HEK293 (cell line): Measurements from ENCODE around the gene PPP4R4.

Source experiments
- CTCF ChIA-PET: fragments of 350-600 bp; formaldehyde crosslinking; extraction: SDS; loops from one replicate; lab custom pipeline; 2021; ENCODE audit warnings: antibody characterized with exemption; lab: Yijun Ruan, JAX
- POLR2A ChIA-PET: fragments of 300-600 bp; formaldehyde crosslinking; extraction: SDS; loops from one replicate; lab custom pipeline; 2020; ENCODE audit warnings: antibody characterized with exemption, inconsistent platforms; lab: Yijun Ruan, JAX
- H3K27ac ChIP-seq: fragments of 200-500 bp; sonication (Bioruptor generic); 2 replicates; pipeline ENCODE4 v1.5.1; 2014; ENCODE audit warnings: low read depth, low read length, control low read depth, inconsistent platforms; ENCODE audit errors: extremely low read depth
- H3K36me3 ChIP-seq, 2 experiments: fragments of 200-500 bp in 1 of 2; sonication (Bioruptor generic) in 1 of 2; 1 replicate in 1 of 2; 2 replicates in 1 of 2; pipeline ENCODE4 v1.5.1; 2014 to 2017; ENCODE audit warnings: inconsistent platforms in 2 of 2, low read length in 2 of 2; ENCODE audit not compliant: control insufficient read depth in 2 of 2, insufficient read depth in 1 of 2
- H3K4me1 ChIP-seq: fragments of 200-500 bp; sonication (Bioruptor generic); 2 replicates; pipeline ENCODE4 v1.5.1; 2014; ENCODE audit warnings: mild to moderate bottlenecking, low read length, inconsistent platforms; ENCODE audit not compliant: control insufficient read depth, insufficient read depth
- H3K4me3 ChIP-seq: 2 replicates; pipeline ENCODE4 v1.5.1; 2011; ENCODE audit warnings: low read depth, mild to moderate bottlenecking, control low read depth, low read length, moderate library complexity
- H3K9me3 ChIP-seq: fragments of 200-500 bp; sonication (Bioruptor generic); 2 replicates; pipeline ENCODE4 v1.5.1; 2014; ENCODE audit warnings: low read depth, low read length, inconsistent platforms; ENCODE audit not compliant: control insufficient read depth, insufficient read depth
- HIC1 ChIP-seq: fragments of 450-650 bp; formaldehyde crosslinking; IDR thresholded peaks from 2 replicates; pipeline ENCODE4 v1.5.1; 2016; ENCODE audit warnings: missing biosample characterization, missing genetic modification characterization
- TRIM28 ChIP-seq: IDR thresholded peaks from 2 replicates; pipeline ENCODE4 v1.6.1; 2011; ENCODE audit warnings: low read length, control low read depth, borderline replicate concordance
- TSHZ1 ChIP-seq: fragments of 450-650 bp; formaldehyde crosslinking; IDR thresholded peaks from 2 replicates; pipeline ENCODE4 v1.5.1; 2016; ENCODE audit warnings: missing biosample characterization, missing genetic modification characterization, borderline replicate concordance
- ZNF10 ChIP-seq: fragments of 450-650 bp; formaldehyde crosslinking; IDR thresholded peaks from 2 replicates; pipeline ENCODE4 v1.5.1; 2017; ENCODE audit warnings: missing biosample characterization, missing genetic modification characterization
- ZNF138 ChIP-seq: fragments of 450-650 bp; formaldehyde crosslinking; IDR thresholded peaks from 2 replicates; pipeline ENCODE4 v1.5.1; 2016; ENCODE audit warnings: missing biosample characterization, missing genetic modification characterization, borderline replicate concordance
- ZNF155 ChIP-seq: fragments of 450-650 bp; formaldehyde crosslinking; IDR thresholded peaks from 2 replicates; pipeline ENCODE4 v1.5.1; 2016; ENCODE audit warnings: missing biosample characterization, missing genetic modification characterization
- ZNF184 ChIP-seq: fragments of 450-650 bp; IDR thresholded peaks from 2 replicates; pipeline ENCODE4 v1.5.1; 2018; ENCODE audit warnings: missing biosample characterization, mild to moderate bottlenecking, missing genetic modification characterization
- ZNF223 ChIP-seq: fragments of 450-650 bp; formaldehyde crosslinking; IDR thresholded peaks from 2 replicates; pipeline ENCODE4 v1.5.1; 2016; ENCODE audit warnings: missing biosample characterization, missing genetic modification characterization
- ZNF341 ChIP-seq: fragments of 450-650 bp; formaldehyde crosslinking; IDR thresholded peaks from 2 replicates; pipeline ENCODE4; 2016; ENCODE audit warnings: low read depth, missing biosample characterization, missing genetic modification characterization
- ZNF362 ChIP-seq: fragments of 450-650 bp; formaldehyde crosslinking; IDR thresholded peaks from 2 replicates; pipeline ENCODE4 v1.5.1; 2016; ENCODE audit warnings: missing biosample characterization, missing genetic modification characterization
- ZNF426 ChIP-seq: fragments of 450-650 bp; formaldehyde crosslinking; IDR thresholded peaks from 2 replicates; pipeline ENCODE4 v1.5.1; 2017; ENCODE audit warnings: missing biosample characterization, missing genetic modification characterization, mild to moderate bottlenecking, inconsistent platforms, moderate library complexity
- ZNF530 ChIP-seq: fragments of 450-650 bp; formaldehyde crosslinking; IDR thresholded peaks from 2 replicates; pipeline ENCODE4 v1.5.1; 2016; ENCODE audit warnings: low read depth, missing biosample characterization, missing genetic modification characterization
- ZNF623 ChIP-seq: fragments of 450-650 bp; formaldehyde crosslinking; IDR thresholded peaks from 2 replicates; pipeline ENCODE4 v1.5.1; 2016; ENCODE audit warnings: missing biosample characterization, missing genetic modification characterization
- ZNF629 ChIP-seq: fragments of 450-650 bp; formaldehyde crosslinking; IDR thresholded peaks from 2 replicates; pipeline ENCODE4 v1.5.1; 2017; ENCODE audit warnings: missing biosample characterization, missing genetic modification characterization
- ZNF654 ChIP-seq: fragments of 450-650 bp; formaldehyde crosslinking; IDR thresholded peaks from 2 replicates; pipeline ENCODE4 v1.5.1; 2016; ENCODE audit warnings: low read depth, missing biosample characterization, missing genetic modification characterization
- ZNF660 ChIP-seq: fragments of 450-650 bp; IDR thresholded peaks from 2 replicates; pipeline ENCODE4 v1.5.1; 2018; ENCODE audit warnings: missing biosample characterization, mild to moderate bottlenecking, missing genetic modification characterization
- ZNF747 ChIP-seq: fragments of 450-650 bp; formaldehyde crosslinking; IDR thresholded peaks from 2 replicates; pipeline ENCODE4 v1.5.1; 2016; ENCODE audit warnings: missing biosample characterization, missing genetic modification characterization
- ZSCAN16 ChIP-seq: fragments of 450-650 bp; formaldehyde crosslinking; IDR thresholded peaks from 2 replicates; pipeline ENCODE4 v1.5.1; 2016; ENCODE audit warnings: missing biosample characterization, missing genetic modification characterization
- TF ChIP-seq, protein P1 (sequence below): fragments of 450-650 bp; formaldehyde crosslinking; conservative IDR thresholded peaks from 2 replicates; pipeline ENCODE4 v1.5.1; 2016; ENCODE audit warnings: low read depth, missing biosample characterization, missing genetic modification characterization
- TF ChIP-seq, protein P2 (sequence below): fragments of 450-650 bp; formaldehyde crosslinking; IDR thresholded peaks from 2 replicates; pipeline ENCODE4 v1.5.1; 2016; ENCODE audit warnings: missing biosample characterization, missing genetic modification characterization

The PPP4R4 gene

GRCh38 chr14:94132285-94132887 is 41.7 kb upstream of the PPP4R4 start:
- ChIA-PET CTCF (interaction anchor here (0.6 to 2.6 kb wide), 36 partner anchors 8 to 541 kb away, joined by 3 to 16 read pairs (median 4); partner anchors contain the start of genes DDX24, IFI27, IFI27L1 and PPP4R4), POLR2A (interaction anchor here (0.6 kb wide), 1 partner anchor 98 kb away, joined by 5 read pairs; no protein-coding TSS in a partner anchor)
- H3K27ac ChIP-seq: no peak overlapping the region
- H3K4me1 ChIP-seq: peaks cover 3% of the 10 kb centered on the region; the same call in 1 of the 2 replicates
- H3K9me3 ChIP-seq: no peaks in the 10 kb centered on the region
- no peaks in the 10 kb centered on the region for H3K36me3 ChIP-seq
- no peak overlapping the region for H3K4me3 ChIP-seq
- TF ChIP-seq ZNF660 (tag by site-specific recombination) (peak; percentile 19; the same call in 1 of the 2 replicates), TRIM28 (no peak), ZNF530 (tag by site-specific recombination) (no peak), ZNF223 (tag by site-specific recombination) (no peak), ZNF184 (no peak), ZNF654 (tag by site-specific recombination) (peak; percentile 72), ZSCAN16 (tag by site-specific recombination) (no peak)
- TF ChIP-seq, protein P1, sequence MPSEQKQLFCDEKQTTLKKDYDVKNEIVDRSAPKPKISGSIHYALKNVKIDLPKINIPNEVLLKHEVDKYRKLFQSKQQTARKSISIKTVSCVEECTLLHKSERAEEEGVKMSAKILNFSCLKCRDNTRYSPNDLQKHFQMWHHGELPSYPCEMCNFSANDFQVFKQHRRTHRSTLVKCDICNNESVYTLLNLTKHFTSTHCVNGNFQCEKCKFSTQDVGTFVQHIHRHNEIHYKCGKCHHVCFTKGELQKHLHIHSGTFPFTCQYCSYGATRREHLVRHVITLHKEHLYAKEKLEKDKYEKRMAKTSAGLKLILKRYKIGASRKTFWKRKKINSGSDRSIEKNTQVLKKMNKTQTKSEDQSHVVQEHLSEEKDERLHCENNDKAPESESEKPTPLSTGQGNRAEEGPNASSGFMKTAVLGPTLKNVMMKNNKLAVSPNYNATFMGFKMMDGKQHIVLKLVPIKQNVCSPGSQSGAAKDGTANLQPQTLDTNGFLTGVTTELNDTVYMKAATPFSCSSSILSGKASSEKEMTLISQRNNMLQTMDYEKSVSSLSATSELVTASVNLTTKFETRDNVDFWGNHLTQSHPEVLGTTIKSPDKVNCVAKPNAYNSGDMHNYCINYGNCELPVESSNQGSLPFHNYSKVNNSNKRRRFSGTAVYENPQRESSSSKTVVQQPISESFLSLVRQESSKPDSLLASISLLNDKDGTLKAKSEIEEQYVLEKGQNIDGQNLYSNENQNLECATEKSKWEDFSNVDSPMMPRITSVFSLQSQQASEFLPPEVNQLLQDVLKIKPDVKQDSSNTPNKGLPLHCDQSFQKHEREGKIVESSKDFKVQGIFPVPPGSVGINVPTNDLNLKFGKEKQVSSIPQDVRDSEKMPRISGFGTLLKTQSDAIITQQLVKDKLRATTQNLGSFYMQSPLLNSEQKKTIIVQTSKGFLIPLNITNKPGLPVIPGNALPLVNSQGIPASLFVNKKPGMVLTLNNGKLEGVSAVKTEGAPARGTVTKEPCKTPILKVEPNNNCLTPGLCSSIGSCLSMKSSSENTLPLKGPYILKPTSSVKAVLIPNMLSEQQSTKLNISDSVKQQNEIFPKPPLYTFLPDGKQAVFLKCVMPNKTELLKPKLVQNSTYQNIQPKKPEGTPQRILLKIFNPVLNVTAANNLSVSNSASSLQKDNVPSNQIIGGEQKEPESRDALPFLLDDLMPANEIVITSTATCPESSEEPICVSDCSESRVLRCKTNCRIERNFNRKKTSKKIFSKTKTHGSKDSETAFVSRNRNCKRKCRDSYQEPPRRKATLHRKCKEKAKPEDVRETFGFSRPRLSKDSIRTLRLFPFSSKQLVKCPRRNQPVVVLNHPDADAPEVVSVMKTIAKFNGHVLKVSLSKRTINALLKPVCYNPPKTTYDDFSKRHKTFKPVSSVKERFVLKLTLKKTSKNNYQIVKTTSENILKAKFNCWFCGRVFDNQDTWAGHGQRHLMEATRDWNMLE: no peak
- TF ChIP-seq, protein P2, sequence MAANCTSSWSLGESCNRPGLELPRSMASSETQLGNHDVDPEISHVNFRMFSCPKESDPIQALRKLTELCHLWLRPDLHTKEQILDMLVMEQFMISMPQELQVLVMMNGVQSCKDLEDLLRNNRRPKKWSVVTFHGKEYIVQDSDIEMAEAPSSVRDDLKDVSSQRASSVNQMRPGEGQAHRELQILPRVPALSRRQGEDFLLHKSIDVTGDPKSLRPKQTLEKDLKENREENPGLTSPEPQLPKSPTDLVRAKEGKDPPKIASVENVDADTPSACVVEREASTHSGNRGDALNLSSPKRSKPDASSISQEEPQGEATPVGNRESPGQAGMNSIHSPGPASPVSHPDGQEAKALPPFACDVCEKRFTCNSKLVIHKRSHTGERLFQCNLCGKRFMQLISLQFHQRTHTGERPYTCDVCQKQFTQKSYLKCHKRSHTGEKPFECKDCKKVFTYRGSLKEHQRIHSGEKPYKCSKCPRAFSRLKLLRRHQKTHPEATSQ (tag by site-specific recombination): no peak

DNA sequence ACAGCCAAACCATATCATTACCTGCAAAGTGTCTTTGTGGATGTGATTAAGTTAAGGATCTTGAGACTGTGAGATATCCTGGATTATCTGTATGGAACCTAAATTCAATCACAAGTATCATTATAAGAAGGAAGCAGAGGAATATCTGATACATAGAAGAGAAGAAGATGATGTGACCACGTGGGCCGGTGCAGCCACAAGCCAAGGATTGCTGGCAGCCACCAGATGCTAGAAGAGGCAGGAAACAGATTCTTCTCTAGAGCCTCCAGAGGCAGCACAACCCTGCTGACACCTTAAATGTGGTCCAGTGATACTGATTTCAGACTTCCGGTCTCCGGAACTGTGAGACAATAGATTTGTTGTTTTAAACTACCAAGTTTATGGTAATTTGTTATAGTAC is 38.6 kb upstream of the PPP4R4 start:
- CTCF ChIA-PET: no interaction called here
- no peak overlapping the region for H3K27ac ChIP-seq
- no peaks in the 10 kb centered on the region for H3K36me3 ChIP-seq
- no peak overlapping the region for H3K4me3 ChIP-seq
- POLR2A ChIA-PET: no interaction called here
- H3K4me1 ChIP-seq: no peaks in the 10 kb centered on the region
- H3K9me3 ChIP-seq: no peaks in the 10 kb centered on the region
- no peak for TF ChIP-seq ZNF362
- TF ChIP-seq ZNF10 (tag by site-specific recombination): no peak
- no peak for TF ChIP-seq ZNF623 (tag by site-specific recombination)
- TF ChIP-seq ZNF747 (tag by site-specific recombination): no peak
- TF ChIP-seq ZNF629 (tag by site-specific recombination): no peak
- no peak for TF ChIP-seq ZNF426 (tag by site-specific recombination)
- TF ChIP-seq TSHZ1 (tag by site-specific recombination): no peak
- TF ChIP-seq HIC1 (tag by site-specific recombination): no peak
- no peak for TF ChIP-seq ZNF138
- TF ChIP-seq ZNF155 (tag by site-specific recombination): no peak
- no peak for TF ChIP-seq ZNF341 (tag by site-specific recombination)
